Measurements from ENCODE around the gene CABP1.
A peak's percentile ranks its signal among the peaks of the same experiment; 100 is the strongest.
"Not testable (repeated sequence)": the region's sequence is repeated elsewhere in the genome, so short reads cannot be mapped to it uniquely, and the experiment has no call there.

CABP1 gene

DNA sequence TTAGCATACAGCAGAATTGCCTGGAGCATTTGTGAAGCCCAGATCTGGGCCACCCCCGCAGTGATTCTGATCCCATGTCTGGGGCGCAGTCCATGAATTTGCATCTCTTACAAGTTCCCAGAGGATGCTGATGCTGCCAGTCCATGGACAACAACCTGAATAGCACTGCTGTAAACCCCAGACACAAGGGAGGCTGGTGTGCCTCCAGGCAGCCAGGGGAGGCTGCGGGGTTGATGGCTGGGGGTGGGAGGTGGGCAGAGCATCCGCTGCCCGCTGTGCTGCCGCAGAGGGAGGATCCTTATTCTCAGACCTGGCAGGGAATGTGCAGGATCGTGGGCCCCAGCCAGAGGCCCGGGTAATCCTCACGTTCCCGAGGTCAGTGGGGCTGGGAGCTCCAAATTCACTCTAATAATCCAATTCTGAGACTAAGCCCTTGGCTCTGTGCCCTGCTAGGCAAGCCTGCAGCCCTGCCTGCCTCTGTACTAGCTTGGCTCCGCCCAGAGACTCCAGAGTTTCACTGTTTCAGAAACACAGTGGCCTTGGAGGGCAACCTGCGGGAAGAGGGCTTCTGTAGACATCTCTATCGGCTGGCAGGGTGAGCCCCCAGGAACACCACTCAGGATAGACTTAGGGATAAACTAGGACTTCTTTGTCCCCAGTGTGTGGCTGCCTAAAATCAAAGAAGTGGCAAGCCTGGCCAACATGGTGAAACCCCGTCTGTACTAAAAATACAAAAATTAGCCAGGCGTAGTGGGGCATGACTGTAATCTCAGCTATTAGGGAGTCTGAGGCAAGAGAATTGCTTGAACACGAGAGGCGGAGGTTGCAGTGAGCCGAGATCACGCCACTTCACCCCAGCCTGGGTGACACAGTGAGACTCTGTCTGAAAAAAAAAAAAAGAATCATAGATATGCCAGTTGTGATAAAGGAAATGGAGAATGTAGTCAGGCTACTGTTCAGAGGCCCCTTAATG lies 28.7 kb downstream of the CABP1 start:
- DNase-seq = no peak

DNA sequence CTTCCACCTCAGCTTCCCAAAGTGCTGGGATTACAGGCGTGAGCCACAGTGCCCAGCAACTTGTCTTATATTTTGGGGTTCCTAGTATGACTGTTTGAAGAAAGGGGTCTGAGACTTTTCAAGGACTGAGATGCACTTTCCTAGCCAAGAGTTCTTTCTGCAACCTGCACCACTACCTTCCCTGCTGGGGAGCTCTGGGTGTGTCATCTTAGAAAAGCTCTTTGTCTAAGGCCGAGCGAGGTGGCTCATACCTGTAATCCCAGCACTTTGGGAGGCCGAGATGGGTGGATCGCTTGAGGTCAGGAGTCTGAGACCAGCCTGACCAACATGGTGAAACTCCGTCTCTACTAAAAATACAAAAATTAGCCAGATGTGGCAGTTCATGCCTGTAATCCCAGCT lies 29.8 kb downstream of the CABP1 start:
- not testable (repeated sequence) for DNase-seq

- DNase-seq = no peak
Observed at GRCh38 chr12:120670667-120671066, 30.2 kb downstream of the CABP1 start.

DNA sequence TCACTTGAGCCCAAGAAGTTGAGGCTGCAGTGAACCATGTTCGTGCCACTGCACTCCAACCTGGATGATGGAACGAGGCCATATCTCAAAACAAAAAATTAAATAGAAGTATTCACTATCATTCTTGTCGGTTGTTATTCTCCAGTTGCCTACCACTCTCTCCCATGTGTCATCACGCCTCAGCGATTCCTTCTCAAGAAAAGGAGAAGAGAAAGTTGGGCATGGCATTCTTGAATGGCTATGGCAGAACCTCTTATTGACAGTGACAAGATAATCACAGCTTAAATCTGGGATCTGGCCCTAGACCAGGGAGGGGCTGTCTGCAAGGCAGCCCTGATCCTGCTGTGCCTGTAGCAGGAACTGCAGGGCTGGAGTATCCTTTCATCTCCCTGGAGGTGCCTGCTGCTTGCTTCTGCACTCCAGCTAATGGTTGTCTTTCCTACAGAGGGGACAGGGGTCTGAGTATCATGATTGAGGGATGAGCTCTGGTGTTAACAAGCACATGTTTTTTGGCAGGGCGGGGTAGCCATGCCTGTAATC lies 33.7 kb downstream of the CABP1 start:
- no peak for DNase-seq

GRCh38 chr12:120677765-120678473 lies 37.5 kb downstream of the CABP1 start:
- peak; percentile 46 for DNase-seq

- no peak for DNase-seq
Observed at GRCh38 chr12:120678572-120678971, 38.1 kb downstream of the CABP1 start.

DNA sequence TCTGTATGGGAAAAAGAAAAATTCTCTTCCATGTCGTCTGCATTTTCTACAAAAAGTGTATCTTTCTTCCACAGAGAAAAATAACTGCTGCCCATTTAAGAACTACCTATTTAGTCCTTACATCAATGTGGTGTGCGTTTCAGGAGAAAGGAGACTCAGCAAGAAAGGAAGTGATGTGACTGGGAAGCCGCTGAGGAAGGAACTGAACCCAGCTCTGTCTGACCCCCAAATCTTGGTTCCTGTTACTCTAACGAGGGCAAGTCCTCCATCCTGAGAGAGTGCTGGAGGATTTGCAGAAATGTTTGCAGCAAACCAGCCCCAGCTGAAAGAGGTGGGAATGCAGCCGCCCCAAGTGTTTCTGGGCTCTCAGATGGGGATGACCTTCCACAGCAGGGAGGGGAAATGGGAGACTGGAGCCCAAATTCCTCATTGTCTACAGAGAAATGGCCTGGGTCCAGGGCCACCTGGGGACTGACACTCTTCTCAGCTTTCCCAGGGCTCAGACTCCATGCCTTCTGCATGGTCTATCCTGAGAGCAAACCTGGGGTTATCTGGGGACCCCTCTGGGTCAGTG lies 39.8 kb downstream of the CABP1 start:
- no peak for DNase-seq

GRCh38 chr12:120684523-120684932 lies 44.1 kb downstream of the CABP1 start:
- DNase-seq = peak; percentile 40

- DNase-seq = no peak
Observed at GRCh38 chr12:120685522-120685921, 45.1 kb downstream of the CABP1 start.

DNA sequence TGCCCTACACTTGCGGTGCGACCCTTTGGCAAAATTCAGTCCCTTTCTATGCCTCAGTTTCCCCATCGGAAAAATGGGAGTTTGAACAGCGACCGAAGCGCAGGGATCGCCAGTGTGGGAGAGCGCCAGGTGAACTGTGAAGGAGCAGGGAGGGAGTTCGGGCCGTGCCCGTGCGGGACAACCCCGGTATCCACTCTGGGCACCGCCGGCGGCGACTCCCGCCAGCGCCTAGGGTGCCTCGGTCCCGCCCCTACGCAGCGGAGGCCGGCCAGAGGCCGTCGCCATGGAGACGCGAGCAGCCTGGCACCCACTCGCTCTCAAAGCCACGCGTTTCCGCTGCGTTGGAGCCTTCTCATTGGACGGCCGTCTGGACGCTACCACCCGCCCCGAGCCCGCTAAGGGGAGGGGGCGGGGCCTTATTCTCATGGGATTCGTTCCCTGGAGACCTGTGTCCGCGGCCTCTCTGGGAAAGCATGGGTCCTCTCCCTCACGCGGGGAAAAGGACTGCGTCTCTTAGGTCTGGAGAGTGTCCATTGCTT lies 45.8 kb downstream of the CABP1 start:
- DNase-seq = peak; percentile 98

DNA sequence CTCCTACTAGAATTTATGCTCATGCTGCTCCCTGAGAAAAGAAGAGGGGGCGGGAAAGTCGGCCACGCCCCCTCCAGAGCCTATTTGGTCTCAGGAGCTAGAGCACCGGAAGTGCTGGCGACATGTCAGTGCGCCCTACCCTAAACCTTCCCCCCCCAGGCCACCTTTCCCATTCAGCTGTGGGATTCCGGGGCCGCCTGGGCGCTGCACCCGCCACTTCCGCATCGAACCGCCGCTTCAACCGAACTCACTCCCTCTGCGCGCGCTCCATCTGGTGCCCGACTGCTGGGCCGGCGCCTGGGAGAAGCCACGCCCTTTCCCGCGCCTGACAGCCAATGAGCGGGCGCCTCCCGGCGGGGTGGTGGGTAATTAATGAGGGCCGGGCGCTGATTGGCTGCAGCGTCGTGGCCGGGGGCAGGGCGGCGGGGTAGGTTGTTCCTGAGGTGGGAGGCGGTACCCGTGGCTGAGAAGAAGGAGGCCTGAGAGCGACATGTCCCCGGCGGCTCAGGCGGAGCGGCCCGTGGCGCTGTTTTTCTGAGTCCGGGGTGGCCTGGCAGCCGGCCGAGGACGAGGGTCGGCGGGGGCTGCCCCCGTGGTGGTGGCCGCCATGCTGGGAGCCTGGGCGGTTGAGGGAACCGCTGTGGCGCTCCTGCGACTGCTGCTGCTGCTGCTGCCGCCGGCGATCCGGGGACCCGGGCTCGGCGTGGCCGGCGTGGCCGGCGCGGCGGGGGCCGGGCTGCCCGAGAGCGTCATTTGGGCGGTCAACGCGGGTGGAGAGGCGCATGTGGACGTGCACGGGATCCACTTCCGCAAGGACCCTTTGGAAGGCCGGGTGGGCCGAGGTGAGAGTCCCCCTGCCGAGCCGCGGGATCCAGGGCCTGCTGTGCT lies 46.5 kb downstream of the CABP1 start, which contains the start of gene MLEC:
Gene MLEC, plus strand, starts transcription at position 460 of the 888 bp plus-strand sequence. Its CDS starts 148 bp downstream, at position 608.
- peak; percentile 99 for DNase-seq

DNA sequence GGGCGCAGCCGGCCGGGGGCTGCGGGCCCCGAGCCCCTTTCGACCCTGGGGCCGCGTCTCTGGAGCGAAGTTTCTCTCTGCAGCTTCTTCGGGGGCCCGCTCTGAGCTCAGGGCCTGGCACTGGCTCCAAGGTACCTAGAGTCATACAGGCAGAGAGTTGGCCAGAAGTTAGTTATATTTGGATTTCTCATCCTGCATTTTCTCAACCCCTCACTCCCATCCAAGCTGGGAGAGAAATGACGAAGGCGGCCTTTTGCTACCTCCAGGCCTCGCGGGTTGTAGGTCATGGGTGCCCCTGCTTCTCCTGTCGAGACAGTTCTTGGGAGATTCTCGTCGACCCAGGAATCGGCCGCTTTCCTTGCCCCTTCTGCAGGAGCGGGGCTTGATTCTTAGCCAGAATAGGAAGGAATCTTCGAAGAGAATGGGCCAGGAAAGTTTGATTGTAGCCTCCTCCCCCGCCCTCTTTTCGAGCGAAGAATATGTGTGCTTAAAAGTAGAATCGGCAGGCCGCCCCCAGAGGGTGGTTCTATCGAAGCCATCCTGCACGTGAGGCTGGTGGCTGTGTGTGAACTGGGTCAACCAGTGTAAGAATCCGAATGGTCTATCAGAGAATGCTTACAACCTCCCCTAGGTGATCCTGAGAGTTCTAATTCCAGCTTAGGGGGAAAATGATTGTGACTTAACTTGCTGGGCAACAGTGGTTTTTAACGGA lies 47.3 kb downstream of the CABP1 start:
- peak; percentile 56 for DNase-seq

DNA sequence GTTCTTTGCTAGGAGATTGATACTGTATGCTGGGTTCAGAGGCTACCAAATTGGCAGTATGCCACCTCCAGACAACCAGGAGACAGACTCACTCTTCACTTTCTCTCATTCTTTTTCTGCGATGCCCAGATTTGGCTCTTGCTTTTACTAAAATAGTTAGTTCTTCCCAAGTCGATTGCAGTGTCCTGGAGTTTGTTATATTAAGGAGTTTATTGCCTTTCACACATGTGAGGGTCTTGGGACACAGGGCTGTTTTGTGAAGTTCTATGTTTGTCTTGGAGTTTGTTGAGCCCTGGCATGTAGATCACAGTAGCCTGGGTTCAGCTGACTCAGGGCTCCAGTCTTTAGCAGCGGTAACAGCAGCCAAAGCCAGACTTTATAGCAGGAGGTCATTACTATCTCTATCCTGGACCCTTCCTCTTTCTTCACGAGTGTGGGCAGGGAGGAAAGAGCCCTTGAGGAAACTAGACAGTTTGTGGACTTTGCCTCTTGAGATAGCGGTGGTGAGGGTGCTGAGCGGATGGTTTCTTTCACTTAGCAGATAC lies 48.2 kb downstream of the CABP1 start:
- no peak for DNase-seq

DNA sequence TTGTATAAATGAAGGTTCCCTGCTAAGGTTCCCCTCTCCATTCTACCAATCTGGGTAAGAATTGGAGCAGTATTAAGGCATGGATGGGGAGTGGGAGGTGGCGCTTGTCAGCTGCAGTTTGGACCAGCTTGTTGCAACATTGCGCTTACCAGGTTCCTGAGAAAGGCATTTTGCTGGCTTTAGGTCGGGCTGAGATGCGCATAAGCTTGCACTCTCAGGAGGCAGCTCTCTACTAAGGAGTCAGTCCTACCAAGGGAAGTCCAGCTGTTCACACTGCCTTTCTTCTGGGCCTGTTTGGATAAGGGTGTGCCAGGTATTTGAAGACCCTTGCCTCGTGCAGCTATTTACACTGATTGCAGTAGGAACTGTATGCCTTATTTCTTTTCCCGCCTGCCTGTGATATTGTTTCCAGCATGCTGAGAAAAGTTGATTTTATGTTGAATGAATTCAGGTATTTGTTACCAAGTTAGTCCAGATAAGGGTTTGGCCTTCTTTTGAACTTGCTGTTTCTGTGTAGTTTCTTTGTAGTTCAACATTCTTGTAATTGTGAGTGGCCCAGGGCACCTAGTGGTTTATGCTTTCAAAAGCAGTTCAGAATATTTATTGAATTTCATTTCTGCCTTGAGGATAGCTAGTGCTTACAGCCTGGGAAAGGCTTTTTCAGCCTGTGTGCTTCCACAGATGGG lies 49.1 kb downstream of the CABP1 start:
- no peak for DNase-seq

DNA sequence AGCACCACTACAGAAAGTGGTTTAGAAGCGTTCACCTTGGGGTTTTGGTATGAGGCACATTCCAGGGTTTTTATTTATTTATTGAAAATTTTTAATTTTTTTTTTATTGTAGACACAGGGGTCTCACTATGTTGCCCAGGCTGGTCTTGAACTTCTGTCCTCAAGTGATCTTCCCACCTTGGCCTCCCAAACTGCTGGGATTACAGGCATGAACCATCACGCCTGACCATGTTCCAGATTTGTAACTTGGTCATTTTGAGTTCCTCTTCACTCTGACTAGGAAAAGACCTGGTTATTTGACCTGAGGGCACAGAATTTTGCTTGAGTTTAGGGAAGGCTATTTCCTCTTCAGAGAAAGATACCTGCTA lies 49.6 kb downstream of the CABP1 start:
- DNase-seq = no peak

DNA sequence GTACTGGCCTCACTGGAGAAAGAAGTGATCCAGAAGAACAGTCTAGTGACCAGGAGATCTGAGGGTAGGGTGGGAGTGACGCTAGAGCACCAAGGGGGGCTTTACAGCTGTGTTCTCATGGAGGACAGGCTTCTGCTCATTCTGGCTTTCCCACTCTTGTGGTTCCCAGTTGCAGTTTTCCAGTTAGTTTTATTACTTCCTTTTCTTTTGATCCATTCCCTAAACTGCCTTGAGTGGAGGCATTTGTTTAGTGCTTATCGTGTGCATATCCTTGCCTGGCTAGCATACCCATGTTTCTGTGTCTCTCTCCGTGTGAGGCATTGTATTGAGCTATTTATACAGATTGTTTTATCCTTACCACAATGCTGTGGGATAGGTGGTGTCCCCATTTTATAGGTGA lies 50.6 kb downstream of the CABP1 start:
- no peak for DNase-seq

- DNase-seq = no peak
Observed at GRCh38 chr12:120692524-120693033, 52.2 kb downstream of the CABP1 start.

GRCh38 chr12:120693848-120694247 lies 53.4 kb downstream of the CABP1 start:
- no peak for DNase-seq

DNA sequence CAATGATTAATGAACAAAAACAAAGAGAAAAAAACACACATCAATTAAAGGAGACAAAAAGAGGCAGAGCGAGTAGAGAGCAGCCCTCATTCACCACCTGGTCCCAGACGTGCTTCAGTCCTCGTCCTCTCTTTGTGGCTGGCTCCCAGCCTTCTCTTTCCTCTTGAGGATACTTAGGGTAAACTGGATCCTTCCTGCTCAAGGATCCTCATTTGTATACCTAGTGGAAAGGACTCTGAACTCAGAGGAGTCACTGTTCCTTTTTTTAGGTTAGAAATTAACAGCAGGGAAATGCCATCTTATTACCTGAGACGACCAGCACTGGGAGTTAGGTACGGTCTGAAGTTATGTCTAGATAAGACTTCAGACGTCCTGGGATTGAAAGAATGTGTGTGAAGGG lies 56.2 kb downstream of the CABP1 start:
- DNase-seq = no peak

DNA sequence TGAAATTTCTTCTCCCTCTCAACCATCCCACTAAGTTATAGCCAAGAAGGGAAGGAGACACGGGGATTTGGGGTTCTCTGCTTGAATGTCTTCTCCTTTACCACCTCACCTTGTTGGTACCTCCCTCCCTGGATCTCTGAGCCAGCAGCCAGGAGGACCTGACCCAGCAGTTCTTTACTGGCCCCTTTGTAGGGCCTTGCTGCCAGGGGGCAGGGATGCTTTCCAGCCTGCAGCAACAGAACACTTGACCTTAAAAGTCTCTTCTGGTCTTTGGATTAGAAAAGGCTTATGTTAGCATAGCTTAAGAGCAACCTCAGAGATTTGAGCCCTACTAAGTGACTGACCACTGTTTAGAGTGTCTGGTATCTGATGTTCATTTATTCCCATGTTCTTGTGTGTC lies 56.9 kb downstream of the CABP1 start:
- DNase-seq = no peak

Measured in stimulated activated CD8-positive, alpha-beta memory T cell treated with anti-CD3 and anti-CD28 coated beads, Interleukin-4, amount 100 ng/mL, for 48 hours (primary cell).